Astrocyte (in vitro differentiated cells and primary cell): ENCODE data around the gene KDM4B. TPM values are rescaled to one million over a fixed set of nuclear protein-coding genes. Genes with fewer than 3 reads are reported as not detected.

ENCODE experiments used
- DNase-seq: peaks from one replicate; pipeline ENCODE4 v3.0.0-alpha.2; 2010; ENCODE audit warnings: low read depth
- FAIRE-seq: peaks from 2 replicates; lab custom pipeline; 2011; peaks lifted over from hg19 to GRCh38; lab: Jason Lieb, UNC
- H2AFZ ChIP-seq: 2 replicates; pipeline ENCODE4 v1.6.0; 2012; ENCODE audit warnings: low read depth, low read length, inconsistent platforms
- H3K27ac ChIP-seq: 2 replicates; pipeline ENCODE4 v1.5.1; 2011; ENCODE audit warnings: low read depth, low read length, inconsistent platforms
- H3K27me3 ChIP-seq: 2 replicates; pipeline ENCODE4 v1.6.0; 2011; ENCODE audit warnings: low read length, inconsistent platforms; ENCODE audit not compliant: insufficient read depth
- H3K36me3 ChIP-seq: 2 replicates; pipeline ENCODE4 v1.5.1; 2011; ENCODE audit warnings: low read length, inconsistent platforms; ENCODE audit not compliant: insufficient read depth
- H3K4me1 ChIP-seq: 2 replicates; pipeline ENCODE4 v1.5.1; 2011; ENCODE audit warnings: low read length, inconsistent platforms; ENCODE audit not compliant: insufficient read depth
- H3K4me2 ChIP-seq: 2 replicates; pipeline ENCODE4 v1.6.0; 2012; ENCODE audit warnings: low read length, inconsistent platforms
- H3K4me3 ChIP-seq: 2 replicates; pipeline ENCODE4 v1.5.1; 2011; ENCODE audit warnings: low read depth, mild to moderate bottlenecking, low read length, inconsistent platforms; ENCODE audit not compliant: insufficient read depth
- H3K79me2 ChIP-seq: 2 replicates; pipeline ENCODE4 v1.6.0; 2012; ENCODE audit warnings: mild to moderate bottlenecking, low read length, inconsistent platforms; ENCODE audit not compliant: insufficient read depth
- H3K9ac ChIP-seq: 2 replicates; pipeline ENCODE4 v1.6.0; 2012; ENCODE audit warnings: mild to moderate bottlenecking, low read length, inconsistent platforms
- H3K9me3 ChIP-seq: 2 replicates; pipeline ENCODE4 v1.5.1; 2012; ENCODE audit warnings: low read depth, mild to moderate bottlenecking, low read length, inconsistent platforms; ENCODE audit not compliant: insufficient read depth
- H4K20me1 ChIP-seq: 2 replicates; pipeline ENCODE4 v1.6.0; 2012; ENCODE audit warnings: low read length, inconsistent platforms; ENCODE audit not compliant: insufficient read depth
- H3K27ac Mint-ChIP-seq: one replicate; pipeline ENCODE4 v1.8.0; 2021; ENCODE audit warnings: mild to moderate bottlenecking, mixed read lengths; ENCODE audit not compliant: unreplicated experiment
- H3K27me3 Mint-ChIP-seq: one replicate; pipeline ENCODE4 v1.8.0; 2021; ENCODE audit warnings: low read depth, mixed read lengths; ENCODE audit not compliant: unreplicated experiment
- H3K36me3 Mint-ChIP-seq: one replicate; pipeline ENCODE4 v1.8.0; 2021; ENCODE audit warnings: low read depth, mixed read lengths; ENCODE audit not compliant: unreplicated experiment
- H3K4me1 Mint-ChIP-seq: one replicate; pipeline ENCODE4 v1.8.0; 2021; ENCODE audit warnings: low read depth, mixed read lengths; ENCODE audit not compliant: unreplicated experiment
- H3K4me3 Mint-ChIP-seq: one replicate; pipeline ENCODE4 v1.8.0; 2021; ENCODE audit warnings: mild to moderate bottlenecking, moderate library complexity, mixed read lengths; ENCODE audit not compliant: unreplicated experiment
- H3K9me3 Mint-ChIP-seq: one replicate; pipeline ENCODE4 v1.8.0; 2021; ENCODE audit warnings: mild to moderate bottlenecking, mixed read lengths; ENCODE audit not compliant: unreplicated experiment
- EZH2 ChIP-seq: IDR thresholded peaks from 2 replicates; pipeline ENCODE4 v1.6.1; 2012; ENCODE audit warnings: mild to moderate bottlenecking, low read length, inconsistent platforms; ENCODE audit not compliant: insufficient read depth
- total RNA-seq: library from RNA; stranded (reverse); gene quantifications from 2 replicates; pipeline ENCODE4 v1.2.1, GENCODE V29; 2021
- TF ChIP-seq, protein P1 (sequence below): IDR thresholded peaks from 2 replicates; pipeline ENCODE4 v1.5.1; 2011; ENCODE audit warnings: low read depth, mild to moderate bottlenecking, inconsistent platforms, low read length, moderate library complexity; ENCODE audit not compliant: insufficient read depth

The KDM4B gene
- total RNA-seq, 1 donor from 2014 or later: 55.2 TPM

DNA sequence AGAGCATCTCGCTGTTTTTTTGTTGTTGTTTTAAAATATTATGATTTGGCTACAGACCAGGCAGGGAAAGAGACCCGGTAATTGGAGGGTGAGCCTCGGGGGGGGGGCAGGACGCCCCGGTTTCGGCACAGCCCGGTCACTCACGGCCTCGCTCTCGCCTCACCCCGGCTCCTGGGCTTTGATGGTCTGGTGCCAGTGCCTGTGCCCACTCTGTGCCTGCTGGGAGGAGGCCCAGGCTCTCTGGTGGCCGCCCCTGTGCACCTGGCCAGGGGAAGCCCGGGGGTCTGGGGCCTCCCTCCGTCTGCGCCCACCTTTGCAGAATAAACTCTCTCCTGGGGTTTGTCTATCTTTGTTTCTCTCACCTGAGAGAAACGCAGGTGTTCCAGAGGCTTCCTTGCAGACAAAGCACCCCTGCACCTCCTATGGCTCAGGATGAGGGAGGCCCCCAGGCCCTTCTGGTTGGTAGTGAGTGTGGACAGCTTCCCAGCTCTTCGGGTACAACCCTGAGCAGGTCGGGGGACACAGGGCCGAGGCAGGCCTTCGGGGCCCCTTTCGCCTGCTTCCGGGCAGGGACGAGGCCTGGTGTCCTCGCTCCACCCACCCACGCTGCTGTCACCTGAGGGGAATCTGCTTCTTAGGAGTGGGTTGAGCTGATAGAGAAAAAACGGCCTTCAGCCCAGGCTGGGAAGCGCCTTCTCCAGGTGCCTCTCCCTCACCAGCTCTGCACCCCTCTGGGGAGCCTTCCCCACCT is 183.3 kb downstream of the KDM4B start:
- no peak overlapping the region for H3K4me3 Mint-ChIP-seq
- Histone ChIP-seq H3K27ac (no peak overlapping the region), H4K20me1 (peaks cover 8% of the 10 kb centered on the region), H3K9me3 (no peaks in the 10 kb centered on the region), H3K4me3 (no peak overlapping the region), H3K36me3 (peaks cover under 1% of the 10 kb centered on the region), H3K4me1 (peaks cover 9% of the 10 kb centered on the region), H3K79me2 (no peaks in the 10 kb centered on the region), H3K9ac (no peak overlapping the region), H3K27me3 (no peaks in the 10 kb centered on the region), H2AFZ (no peak overlapping the region), H3K4me2 (no peak overlapping the region)
- no peaks in the 10 kb centered on the region for H3K4me1 Mint-ChIP-seq
- no peak overlapping the region for H3K27ac Mint-ChIP-seq
- H3K9me3 Mint-ChIP-seq: no peaks in the 10 kb centered on the region
- no peaks in the 10 kb centered on the region for H3K27me3 Mint-ChIP-seq
- TF ChIP-seq, protein P1, sequence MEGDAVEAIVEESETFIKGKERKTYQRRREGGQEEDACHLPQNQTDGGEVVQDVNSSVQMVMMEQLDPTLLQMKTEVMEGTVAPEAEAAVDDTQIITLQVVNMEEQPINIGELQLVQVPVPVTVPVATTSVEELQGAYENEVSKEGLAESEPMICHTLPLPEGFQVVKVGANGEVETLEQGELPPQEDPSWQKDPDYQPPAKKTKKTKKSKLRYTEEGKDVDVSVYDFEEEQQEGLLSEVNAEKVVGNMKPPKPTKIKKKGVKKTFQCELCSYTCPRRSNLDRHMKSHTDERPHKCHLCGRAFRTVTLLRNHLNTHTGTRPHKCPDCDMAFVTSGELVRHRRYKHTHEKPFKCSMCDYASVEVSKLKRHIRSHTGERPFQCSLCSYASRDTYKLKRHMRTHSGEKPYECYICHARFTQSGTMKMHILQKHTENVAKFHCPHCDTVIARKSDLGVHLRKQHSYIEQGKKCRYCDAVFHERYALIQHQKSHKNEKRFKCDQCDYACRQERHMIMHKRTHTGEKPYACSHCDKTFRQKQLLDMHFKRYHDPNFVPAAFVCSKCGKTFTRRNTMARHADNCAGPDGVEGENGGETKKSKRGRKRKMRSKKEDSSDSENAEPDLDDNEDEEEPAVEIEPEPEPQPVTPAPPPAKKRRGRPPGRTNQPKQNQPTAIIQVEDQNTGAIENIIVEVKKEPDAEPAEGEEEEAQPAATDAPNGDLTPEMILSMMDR: no peak
- no peak for TF ChIP-seq EZH2
- H3K36me3 Mint-ChIP-seq: peaks cover 8% of the 10 kb centered on the region
- FAIRE-seq (no peak), DNase-seq (no peak)

DNA sequence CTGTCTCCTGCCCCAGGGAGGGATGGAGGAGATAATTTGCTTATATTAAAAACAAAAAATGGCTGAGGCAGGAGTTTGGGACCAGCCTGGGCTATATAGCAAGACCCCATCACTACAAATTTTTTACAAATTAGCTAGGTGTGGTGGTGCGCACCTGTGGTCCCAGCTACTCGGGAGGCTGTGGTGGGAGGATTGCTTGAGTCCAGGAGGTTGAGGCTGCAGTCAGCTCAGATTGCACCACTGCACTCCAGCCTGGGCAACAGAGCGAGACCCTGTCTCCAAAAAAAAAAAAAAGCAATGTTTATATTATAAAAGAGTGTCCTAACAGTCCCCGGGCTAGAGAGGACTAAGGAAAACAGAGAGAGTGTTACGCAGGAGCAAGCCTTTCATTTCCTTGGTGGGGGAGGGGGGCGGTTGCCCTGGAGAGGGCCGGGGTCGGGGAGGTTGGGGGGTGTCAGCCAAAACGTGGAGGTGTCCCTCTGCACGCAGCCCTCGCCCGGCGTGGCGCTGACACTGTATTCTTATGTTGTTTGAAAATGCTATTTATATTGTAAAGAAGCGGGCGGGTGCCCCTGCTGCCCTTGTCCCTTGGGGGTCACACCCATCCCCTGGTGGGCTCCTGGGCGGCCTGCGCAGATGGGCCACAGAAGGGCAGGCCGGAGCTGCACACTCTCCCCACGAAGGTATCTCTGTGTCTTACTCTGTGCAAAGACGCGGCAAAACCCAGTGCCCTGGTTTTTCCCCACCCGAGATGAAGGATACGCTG is 184.0 kb downstream of the KDM4B start:
- no peak overlapping the region for H3K27ac ChIP-seq
- no peaks in the 10 kb centered on the region for H3K4me1 Mint-ChIP-seq
- H3K4me2 ChIP-seq: no peak overlapping the region
- H3K9me3 ChIP-seq: no peaks in the 10 kb centered on the region
- H3K36me3 Mint-ChIP-seq: peaks cover 5% of the 10 kb centered on the region
- H3K79me2 ChIP-seq: no peaks in the 10 kb centered on the region
- no peak for TF ChIP-seq EZH2
- TF ChIP-seq, protein P1: no peak
- no peak overlapping the region for H2AFZ ChIP-seq
- no peaks in the 10 kb centered on the region for H3K36me3 ChIP-seq
- no peaks in the 10 kb centered on the region for H3K27me3 ChIP-seq
- FAIRE-seq (no peak), DNase-seq (no peak)
- H3K27ac Mint-ChIP-seq: no peak overlapping the region
- no peak overlapping the region for H3K4me3 Mint-ChIP-seq
- no peak overlapping the region for H3K4me3 ChIP-seq
- peaks cover 1% of the 10 kb centered on the region for H3K9me3 Mint-ChIP-seq
- H3K27me3 Mint-ChIP-seq: no peaks in the 10 kb centered on the region
- no peak overlapping the region for H3K9ac ChIP-seq
- H4K20me1 ChIP-seq: peaks cover 8% of the 10 kb centered on the region
- H3K4me1 ChIP-seq: peaks cover 6% of the 10 kb centered on the region
